Kidney epithelial cell (primary cell): ENCODE results near the gene SUCLG2. TPM values are rescaled to one million over a fixed set of nuclear protein-coding genes. Genes with fewer than 3 reads are reported as not detected.
A peak's percentile ranks its signal among the peaks of the same experiment; 100 is the strongest.

ENCODE experiments used
- DNase-seq: peaks from one replicate; pipeline ENCODE4 v3.0.0-alpha.2; 2010; ENCODE audit warnings: low read depth
- H3K27me3 ChIP-seq: 2 replicates; pipeline ENCODE4 v1.6.0; 2011; ENCODE audit warnings: low read length; ENCODE audit not compliant: control insufficient read depth, insufficient read depth
- H3K36me3 ChIP-seq: 2 replicates; pipeline ENCODE4 v1.5.1; 2011; ENCODE audit warnings: low read length; ENCODE audit not compliant: control insufficient read depth, insufficient read depth
- H3K4me3 ChIP-seq: 2 replicates; pipeline ENCODE4 v1.5.1; 2011; ENCODE audit warnings: low read depth, mild to moderate bottlenecking, control low read depth, low read length
- total RNA-seq: library from RNA; depleted of rRNA; stranded (reverse); fragments of >200 nt; gene quantifications from 2 replicates; pipeline ENCODE4 v1.2.3, GENCODE V29; 2015
- TF ChIP-seq, protein P1 (sequence below): IDR thresholded peaks from 2 replicates; pipeline ENCODE4 v1.5.1; 2011; ENCODE audit warnings: mild to moderate bottlenecking, moderate library complexity, low read length, control low read depth, inconsistent platforms; ENCODE audit not compliant: insufficient read depth, poor library complexity, severe bottlenecking

The SUCLG2 gene
- total RNA-seq, 1 donor from 2014 or later: 38.1 TPM

DNA sequence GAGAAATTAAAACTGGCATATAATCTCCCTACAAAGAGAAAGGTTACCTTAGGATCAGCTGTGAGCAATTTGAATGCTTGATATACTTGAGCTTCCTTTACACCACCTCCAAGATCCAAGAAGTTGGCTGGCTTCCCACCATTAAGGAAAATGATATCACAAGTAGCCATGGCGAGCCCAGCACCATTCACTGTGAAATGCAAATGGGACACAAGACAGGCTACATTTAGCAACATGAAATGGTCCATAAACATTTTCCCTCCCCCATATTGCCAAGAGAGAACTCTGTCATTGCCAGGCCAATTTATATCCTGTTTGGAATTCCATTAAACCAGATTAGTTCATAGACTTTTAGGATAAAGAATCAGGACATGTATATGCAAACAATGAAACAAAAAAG, 158.7 kb downstream of the SUCLG2 start:
- TF ChIP-seq, protein P1, sequence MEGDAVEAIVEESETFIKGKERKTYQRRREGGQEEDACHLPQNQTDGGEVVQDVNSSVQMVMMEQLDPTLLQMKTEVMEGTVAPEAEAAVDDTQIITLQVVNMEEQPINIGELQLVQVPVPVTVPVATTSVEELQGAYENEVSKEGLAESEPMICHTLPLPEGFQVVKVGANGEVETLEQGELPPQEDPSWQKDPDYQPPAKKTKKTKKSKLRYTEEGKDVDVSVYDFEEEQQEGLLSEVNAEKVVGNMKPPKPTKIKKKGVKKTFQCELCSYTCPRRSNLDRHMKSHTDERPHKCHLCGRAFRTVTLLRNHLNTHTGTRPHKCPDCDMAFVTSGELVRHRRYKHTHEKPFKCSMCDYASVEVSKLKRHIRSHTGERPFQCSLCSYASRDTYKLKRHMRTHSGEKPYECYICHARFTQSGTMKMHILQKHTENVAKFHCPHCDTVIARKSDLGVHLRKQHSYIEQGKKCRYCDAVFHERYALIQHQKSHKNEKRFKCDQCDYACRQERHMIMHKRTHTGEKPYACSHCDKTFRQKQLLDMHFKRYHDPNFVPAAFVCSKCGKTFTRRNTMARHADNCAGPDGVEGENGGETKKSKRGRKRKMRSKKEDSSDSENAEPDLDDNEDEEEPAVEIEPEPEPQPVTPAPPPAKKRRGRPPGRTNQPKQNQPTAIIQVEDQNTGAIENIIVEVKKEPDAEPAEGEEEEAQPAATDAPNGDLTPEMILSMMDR: no peak
- Histone ChIP-seq H3K4me3 (no peak overlapping the region), H3K27me3 (no peaks in the 10 kb centered on the region), H3K36me3 (no peaks in the 10 kb centered on the region)
- DNase-seq: no peak

DNA sequence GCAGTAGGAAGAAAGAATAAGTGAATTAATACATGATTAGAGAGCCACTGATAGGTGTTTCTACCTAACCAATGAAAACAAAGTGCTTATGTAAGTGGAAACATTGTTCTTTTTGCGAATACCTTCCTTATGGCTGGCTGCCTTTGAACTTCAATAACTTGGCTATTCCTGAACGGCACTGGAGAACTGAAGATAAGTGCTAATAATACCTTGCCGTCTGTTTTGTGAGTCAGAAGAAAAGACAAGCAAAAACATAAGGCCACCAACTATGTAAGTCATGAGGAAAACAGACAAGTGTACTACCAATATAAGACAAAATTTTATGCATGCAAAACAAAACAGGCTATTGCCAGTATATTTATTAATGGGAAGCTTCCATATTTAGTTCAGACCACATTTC, 160.6 kb downstream of the SUCLG2 start:
- no peaks in the 10 kb centered on the region for H3K27me3 ChIP-seq
- H3K4me3 ChIP-seq: no peak overlapping the region
- TF ChIP-seq, protein P1: no peak
- no peaks in the 10 kb centered on the region for H3K36me3 ChIP-seq
- DNase-seq: no peak

DNA sequence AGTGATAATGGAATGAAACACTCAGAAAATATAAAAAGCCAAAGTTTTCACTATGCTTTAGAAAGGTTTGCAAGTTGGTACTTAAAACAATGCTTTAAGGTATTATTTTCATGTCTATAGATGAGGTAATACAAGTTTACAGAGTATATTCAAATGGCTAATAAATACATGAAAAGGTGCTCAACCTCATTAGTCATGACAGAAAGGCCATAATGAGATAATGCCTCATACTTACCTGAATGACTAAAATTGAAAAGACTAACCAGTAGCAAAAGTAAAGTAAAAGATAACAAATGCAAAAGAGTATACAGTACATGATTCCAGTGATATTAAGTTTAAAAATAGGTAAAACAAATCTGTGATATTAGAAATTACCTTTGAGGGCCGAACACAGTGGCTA, 163.8 kb downstream of the SUCLG2 start:
- H3K36me3 ChIP-seq: no peaks in the 10 kb centered on the region
- no peak for DNase-seq
- no peaks in the 10 kb centered on the region for H3K27me3 ChIP-seq
- H3K4me3 ChIP-seq: no peak overlapping the region
- TF ChIP-seq, protein P1: no peak

DNA sequence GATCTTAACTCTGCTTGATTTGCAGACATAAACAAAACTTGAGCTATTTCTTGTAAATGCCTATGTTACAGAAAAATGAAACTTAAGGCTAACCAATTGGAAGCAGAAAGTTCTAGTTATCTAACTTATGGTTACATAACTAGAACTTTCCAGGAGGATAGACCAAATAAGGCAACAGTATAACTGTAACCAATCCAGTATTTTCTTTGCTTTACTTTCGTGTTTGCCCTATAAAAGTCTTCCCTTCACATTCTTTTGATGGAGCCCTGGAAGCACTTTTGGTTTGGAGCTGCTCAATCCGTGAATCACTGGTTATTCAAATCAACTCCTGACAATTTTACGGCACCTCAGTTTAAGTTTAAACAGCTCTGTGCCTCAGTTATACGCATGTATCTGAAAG, 164.6 kb downstream of the SUCLG2 start:
- Histone ChIP-seq H3K27me3 (no peaks in the 10 kb centered on the region), H3K36me3 (no peaks in the 10 kb centered on the region), H3K4me3 (no peak overlapping the region)
- TF ChIP-seq, protein P1: no peak
- peak; percentile 10 for DNase-seq

DNA sequence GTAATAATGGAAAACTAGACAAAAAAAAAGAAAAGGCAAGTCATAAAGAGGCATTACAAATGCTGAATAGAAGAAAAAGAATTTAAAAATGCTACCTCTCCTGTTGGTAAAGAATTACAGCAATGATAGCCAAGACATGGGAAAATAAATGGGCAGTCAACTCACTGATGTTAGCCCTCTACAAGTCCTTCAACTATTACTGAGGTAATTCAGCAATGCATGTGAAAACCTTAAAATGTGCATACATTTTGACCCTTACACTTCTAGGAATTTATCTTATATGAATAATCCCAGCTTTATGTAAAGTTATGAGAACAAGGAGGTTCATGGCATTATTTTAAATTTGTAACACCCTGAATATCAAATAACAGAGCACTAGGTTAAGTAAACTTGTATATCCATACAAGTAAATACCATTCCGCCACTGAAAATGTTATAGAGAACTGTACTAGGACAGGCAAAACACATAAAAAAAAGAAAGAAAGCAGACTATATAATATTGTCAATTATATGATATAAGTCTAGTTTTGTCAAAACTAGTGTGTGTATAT, 166.8 kb downstream of the SUCLG2 start:
- no peaks in the 10 kb centered on the region for H3K27me3 ChIP-seq
- TF ChIP-seq, protein P1: no peak
- H3K4me3 ChIP-seq: no peak overlapping the region
- no peak for DNase-seq
- H3K36me3 ChIP-seq: no peaks in the 10 kb centered on the region

DNA sequence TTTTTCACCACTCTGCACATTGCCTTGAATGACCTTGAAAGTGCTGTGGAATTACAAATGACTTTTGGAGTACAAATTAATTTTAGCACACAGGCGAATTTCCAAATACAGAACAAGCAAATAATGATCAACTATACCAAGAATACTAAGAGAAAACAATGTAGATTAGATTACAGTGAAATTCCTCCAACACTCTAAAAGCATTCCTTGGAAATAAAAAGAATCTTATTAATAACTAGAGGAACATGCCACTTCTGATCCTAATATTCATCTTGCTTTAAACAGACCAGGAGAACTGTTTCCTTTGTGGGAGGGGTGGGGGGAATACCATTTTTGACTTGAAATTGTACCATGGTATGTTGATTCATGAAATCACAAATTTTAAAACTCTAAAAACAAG, 167.5 kb downstream of the SUCLG2 start:
- no peaks in the 10 kb centered on the region for H3K27me3 ChIP-seq
- no peak for DNase-seq
- no peak overlapping the region for H3K4me3 ChIP-seq

More for the DNA sequence above, 167.5 kb downstream of the SUCLG2 start:
- H3K36me3 ChIP-seq: no peaks in the 10 kb centered on the region
- TF ChIP-seq, protein P1: no peak
